Stimulated activated CD4-positive, alpha-beta T cell treated with anti-CD3 and anti-CD28 coated beads, TNF-alpha, amount 100 ng/mL, for 1 hour (primary cell): ENCODE results near the gene RITA1.
A peak's percentile ranks its signal among the peaks of the same experiment; 100 is the strongest.

Experiments
- DNase-seq, 3 donors: peaks; one replicate each; pipeline ENCODE4 v3.0.0-alpha.2; 2020; ENCODE audit warnings: low read depth in 3 of 3, low spot score in 1 of 3

RITA1 gene

GRCh38 chr12:113173081-113173698 lies 12.3 kb upstream of the RITA1 start:
- DNase-seq = no peak

GRCh38 chr12:113174461-113175384 lies 10.8 kb upstream of the RITA1 start:
- peak; percentile 31 to 76 (median 55) for DNase-seq

GRCh38 chr12:113179023-113179422 lies 6.5 kb upstream of the RITA1 start:
- no peak for DNase-seq

- DNase-seq = no peak
These were observed 5.2 kb upstream of the RITA1 start for GRCh38 chr12:113180333-113180732.

GRCh38 chr12:113181975-113182374 lies 3.5 kb upstream of the RITA1 start:
- no peak for DNase-seq

- no peak for DNase-seq
These were observed 2.4 kb upstream of the RITA1 start for GRCh38 chr12:113183030-113183589.

GRCh38 chr12:113184098-113184899 lies 1.2 kb upstream of the RITA1 start:
- DNase-seq = no peak

GRCh38 chr12:113184900-113185179 lies 681 bp upstream of the RITA1 start:
- peak; percentile 59 to 74 (median 69) for DNase-seq

GRCh38 chr12:113186033-113186365 lies 478 bp downstream of the RITA1 start:
- no peak for DNase-seq

- DNase-seq = no peak
These were observed 1.3 kb downstream of the RITA1 start for GRCh38 chr12:113186666-113187325.

- DNase-seq = no peak
These were observed 3.8 kb downstream of the RITA1 start for GRCh38 chr12:113189361-113189760.

- no peak for DNase-seq
These were observed 5.2 kb downstream of the RITA1 start for GRCh38 chr12:113190761-113191160.

GRCh38 chr12:113191227-113191626 lies 5.7 kb downstream of the RITA1 start:
- no peak for DNase-seq

GRCh38 chr12:113194971-113195391 lies 9.5 kb downstream of the RITA1 start:
- DNase-seq = no peak

GRCh38 chr12:113195598-113195997 lies 10.1 kb downstream of the RITA1 start:
- no peak for DNase-seq

- DNase-seq = no peak
These were observed 11.1 kb downstream of the RITA1 start for GRCh38 chr12:113196582-113196981.

- peak in 1 of 3 donors; percentile 29 for DNase-seq
These were observed 11.5 kb downstream of the RITA1 start for GRCh38 chr12:113196990-113197389.

- DNase-seq = no peak
These were observed 12.1 kb downstream of the RITA1 start for GRCh38 chr12:113197518-113198077.

- DNase-seq = no peak
These were observed 12.8 kb downstream of the RITA1 start for GRCh38 chr12:113198296-113198695.

- no peak for DNase-seq
These were observed 14.7 kb downstream of the RITA1 start for GRCh38 chr12:113200021-113200797.
